ENCODE measurements around the gene MRPS6.

MRPS6 gene

GRCh38 chr21:34086887-34087306 lies 13.5 kb downstream of the MRPS6 start:
- Histone ChIP-seq H3K4me2 (no peak overlapping the region), H3K36me3 (ENCODE audit: insufficient read depth) (no peaks in the 10 kb centered on the region), H3K27me3 (ENCODE audit: insufficient read depth, low read depth) (no peaks in the 10 kb centered on the region), H3K4me3 (IDR thresholded peaks at IDR 0.05; ENCODE audit: insufficient read depth, low read depth, low read length) (no peak overlapping the region), H2AFZ (ENCODE audit: low read depth) (no peak overlapping the region), H3K79me2 (ENCODE audit: insufficient read depth, low read depth) (peaks cover 55% of the 10 kb centered on the region), H3K27ac (no peak overlapping the region), H4K20me1 (ENCODE audit: insufficient read depth) (peaks cover 6% of the 10 kb centered on the region; the same call in 1 of the 2 replicates), H3K9ac (no peak overlapping the region), H3K4me1 (ENCODE audit: low read depth, poor library complexity, severe bottlenecking) (peaks cover 17% of the 10 kb centered on the region)
- TF ChIP-seq CTCF (conservative IDR thresholded peaks at IDR 0.05; ENCODE audit: low read depth, low read length): no peak

- no peaks in the 10 kb centered on the region for H3K27me3 ChIP-seq (ENCODE audit: insufficient read depth, low read depth)
- H3K9ac ChIP-seq: no peak overlapping the region
- no peak for TF ChIP-seq CTCF (conservative IDR thresholded peaks at IDR 0.05; ENCODE audit: low read depth, low read length)
- H3K4me3 ChIP-seq (IDR thresholded peaks at IDR 0.05; ENCODE audit: insufficient read depth, low read depth, low read length): no peak overlapping the region
- 0 out of 2 replicates have a peak, but pooled peaks cover 6% of the 10 kb centered on the region for H4K20me1 ChIP-seq (ENCODE audit: insufficient read depth)
- H3K79me2 ChIP-seq (ENCODE audit: insufficient read depth, low read depth): peaks cover 56% of the 10 kb centered on the region
- no peak overlapping the region for H3K27ac ChIP-seq
- no peak overlapping the region for H3K4me2 ChIP-seq
- no peaks in the 10 kb centered on the region for H3K4me1 ChIP-seq (ENCODE audit: low read depth, poor library complexity, severe bottlenecking)
- H3K36me3 ChIP-seq (ENCODE audit: insufficient read depth): no peaks in the 10 kb centered on the region
- H2AFZ ChIP-seq (ENCODE audit: low read depth): no peak overlapping the region
Measured at GRCh38 chr21:34088752-34089151, 15.4 kb downstream of the MRPS6 start.

GRCh38 chr21:34091032-34091431 lies 17.7 kb downstream of the MRPS6 start:
- Histone ChIP-seq H2AFZ (ENCODE audit: low read depth) (no peak overlapping the region), H3K36me3 (ENCODE audit: insufficient read depth) (no peaks in the 10 kb centered on the region; the same call in 1 of the 2 replicates), H3K4me1 (ENCODE audit: low read depth, poor library complexity, severe bottlenecking) (no peaks in the 10 kb centered on the region), H3K79me2 (ENCODE audit: insufficient read depth, low read depth) (peaks cover 47% of the 10 kb centered on the region; the same call in 1 of the 2 replicates), H3K27me3 (ENCODE audit: insufficient read depth, low read depth) (no peaks in the 10 kb centered on the region), H3K4me3 (IDR thresholded peaks at IDR 0.05; ENCODE audit: insufficient read depth, low read depth, low read length) (no peak overlapping the region), H3K27ac (no peak overlapping the region), H3K4me2 (no peak overlapping the region), H4K20me1 (ENCODE audit: insufficient read depth) (no peaks in the 10 kb centered on the region), H3K9ac (no peak overlapping the region)
- no peak for TF ChIP-seq CTCF (conservative IDR thresholded peaks at IDR 0.05; ENCODE audit: low read depth, low read length)

- no peak overlapping the region for H2AFZ ChIP-seq (ENCODE audit: low read depth)
- no peak overlapping the region for H3K9ac ChIP-seq
- peaks cover 41% of the 10 kb centered on the region; the same call in 1 of the 2 replicates for H3K79me2 ChIP-seq (ENCODE audit: insufficient read depth, low read depth)
- H4K20me1 ChIP-seq (ENCODE audit: insufficient read depth): no peaks in the 10 kb centered on the region
- TF ChIP-seq CTCF (conservative IDR thresholded peaks at IDR 0.05; ENCODE audit: low read depth, low read length): no peak; the same call in 1 of the 2 replicates
- H3K27me3 ChIP-seq (ENCODE audit: insufficient read depth, low read depth): no peaks in the 10 kb centered on the region
- H3K4me3 ChIP-seq (IDR thresholded peaks at IDR 0.05; ENCODE audit: insufficient read depth, low read depth, low read length): no peak overlapping the region
- no peak overlapping the region for H3K4me2 ChIP-seq
- no peak overlapping the region for H3K27ac ChIP-seq
- no peaks in the 10 kb centered on the region; the same call in 1 of the 2 replicates for H3K36me3 ChIP-seq (ENCODE audit: insufficient read depth)
- H3K4me1 ChIP-seq (ENCODE audit: low read depth, poor library complexity, severe bottlenecking): no peaks in the 10 kb centered on the region
Measured at GRCh38 chr21:34091607-34092006, 18.2 kb downstream of the MRPS6 start.

Data from KMS-11 (cell line).